HG03521 (cell line): ENCODE results near the gene ALPK1.

Experiments used
- ATAC-seq: cut with Tn5 transposase; IDR thresholded peaks from one replicate; pipeline ENCODE4 v1.9.1; 2021; ENCODE audit warnings: mild to moderate bottlenecking, moderate library complexity; ENCODE audit not compliant: unreplicated experiment

Gene ALPK1

GRCh38 chr4:112325530-112325929 is 28.4 kb downstream of the ALPK1 start:
- ATAC-seq = no peak

- ATAC-seq = peak; percentile 70
Observed at GRCh38 chr4:112327965-112328733, 31.0 kb downstream of the ALPK1 start.

- ATAC-seq = no peak
Observed at GRCh38 chr4:112328734-112329130, 31.6 kb downstream of the ALPK1 start.

- ATAC-seq = no peak
Observed at GRCh38 chr4:112329672-112330375, 32.7 kb downstream of the ALPK1 start.

- ATAC-seq = no peak
Observed at GRCh38 chr4:112330921-112331320, 33.8 kb downstream of the ALPK1 start.

GRCh38 chr4:112332398-112332797 is 35.2 kb downstream of the ALPK1 start:
- no peak for ATAC-seq

- ATAC-seq = no peak
Observed at GRCh38 chr4:112340023-112340422, 42.9 kb downstream of the ALPK1 start.

- ATAC-seq = no peak
Observed at GRCh38 chr4:112341033-112341432, 43.9 kb downstream of the ALPK1 start.

GRCh38 chr4:112343330-112344080 is 46.3 kb downstream of the ALPK1 start:
- ATAC-seq = no peak

GRCh38 chr4:112348488-112349158 is 51.5 kb downstream of the ALPK1 start:
- ATAC-seq = no peak

- no peak for ATAC-seq
Observed at GRCh38 chr4:112352736-112353135, 55.6 kb downstream of the ALPK1 start.

GRCh38 chr4:112355662-112356061 is 58.5 kb downstream of the ALPK1 start:
- ATAC-seq = no peak

GRCh38 chr4:112357453-112357852 is 60.3 kb downstream of the ALPK1 start:
- ATAC-seq = no peak

GRCh38 chr4:112357897-112358296 is 60.7 kb downstream of the ALPK1 start:
- no peak for ATAC-seq

- ATAC-seq = no peak
Observed at GRCh38 chr4:112358415-112358814, 61.2 kb downstream of the ALPK1 start.

GRCh38 chr4:112358952-112359749 is 62.0 kb downstream of the ALPK1 start:
- ATAC-seq = no peak

- peak; percentile 43 for ATAC-seq
Observed at GRCh38 chr4:112361181-112361791, 64.1 kb downstream of the ALPK1 start.

GRCh38 chr4:112370466-112370865 is 73.3 kb downstream of the ALPK1 start:
- ATAC-seq = no peak

- ATAC-seq = no peak
Observed at GRCh38 chr4:112371361-112371760, 74.2 kb downstream of the ALPK1 start.

- ATAC-seq = no peak
Observed at GRCh38 chr4:112374850-112375249, 77.7 kb downstream of the ALPK1 start.
